Sigmoid colon (tissue), 4 donors: ENCODE data around the gene PERCC1.

Experiments
- CTCF ChIP-seq, 4 experiments: fragments of 450-650 bp in 3 of 4; fragments of 200-600 bp in 1 of 4; IDR thresholded peaks; one replicate each; pipeline ENCODE4 v1.5.1; 2016 to 2019; ENCODE audit warnings: antibody characterized with exemption in 4 of 4, mild to moderate bottlenecking in 3 of 4, moderate library complexity in 2 of 4
- EP300 ChIP-seq, 4 donors: sonication (generic); formaldehyde crosslinking; IDR thresholded peaks; one replicate each; pipeline ENCODE4 v1.6.1; 2017; ENCODE audit warnings: antibody characterized with exemption in 4 of 4
- POLR2A ChIP-seq, 2 donors: fragments of 450-650 bp; IDR thresholded peaks; one replicate each; pipeline ENCODE4 v1.6.1; 2016; ENCODE audit warnings: antibody characterized with exemption in 2 of 2, mild to moderate bottlenecking in 2 of 2, moderate library complexity in 2 of 2

- TF ChIP-seq CTCF (IDR thresholded peaks at IDR 0.05) (no peak), EP300 (IDR thresholded peaks at IDR 0.05) (no peak), POLR2A (IDR thresholded peaks at IDR 0.05) (no peak)
These were observed 22.4 kb downstream of the PERCC1 start for GRCh38 chr16:1453316-1453715.
